Testis (tissue), 3 donors: ENCODE results near the gene PSMB7. TPM values are rescaled to one million over a fixed set of nuclear protein-coding genes. Genes with fewer than 3 reads are reported as not detected.

Experiments used
- DNase-seq: peaks from one replicate; pipeline ENCODE4 v3.0.0-alpha.2; 2019
- H3K27ac ChIP-seq, 2 donors: fragments of 200-600 bp; sonication (generic); one replicate each; pipeline ENCODE4 v1.5.1; 2019
- H3K27me3 ChIP-seq: fragments of 200-600 bp; sonication (generic); one replicate; pipeline ENCODE4 v1.5.1; 2019
- H3K36me3 ChIP-seq: fragments of 200-600 bp; sonication (generic); one replicate; pipeline ENCODE4 v1.5.1; 2017; ENCODE audit warnings: low read depth; ENCODE audit errors: missing control alignments
- H3K4me1 ChIP-seq: fragments of 200-600 bp; sonication (generic); one replicate; pipeline ENCODE4 v1.5.1; 2019
- H3K4me3 ChIP-seq, 2 donors: fragments of 200-600 bp; sonication (generic); one replicate each; pipeline ENCODE4 v1.5.1; 2017 to 2019
- H3K9me3 ChIP-seq: fragments of 200-600 bp; sonication (generic); one replicate; pipeline ENCODE4 v1.5.1; 2017
- CTCF ChIP-seq, 3 experiments: fragments of 450-650 bp in 2 of 3; fragments of 200-600 bp in 1 of 3; sonication (generic) in 1 of 3; IDR thresholded peaks; one replicate each; pipeline ENCODE4 v1.5.1; 2016 to 2019; ENCODE audit warnings: antibody characterized with exemption in 3 of 3, mild to moderate bottlenecking in 2 of 3, moderate library complexity in 1 of 3
- POLR2A ChIP-seq: fragments of 450-650 bp; IDR thresholded peaks from one replicate; pipeline ENCODE4 v1.6.1; 2017; ENCODE audit warnings: antibody characterized with exemption, mild to moderate bottlenecking, moderate library complexity
- WGBS, 2 donors: methylation state at CpG; one replicate each; pipeline ENCODE4 v1.1.5; 2018; 5-methylcytosine and 5-hydroxymethylcytosine counted together
- intact Hi-C: fragments of 100-400 bp; cut with DNase I; formaldehyde crosslinking; loops from one replicate; pipeline ENCODE4 v1.15.1; 2023; ENCODE audit warnings: low total_unique reads
- polyA plus RNA-seq: library from polyadenylated mRNA; stranded (reverse); fragments of 350-450 nt; fragmentation: Illumina TruSeq; extraction: RNeasy Lipid Tissue Mini Kit (QIAGEN cat#74804); gene quantifications from one replicate; pipeline ENCODE4 v1.2.3, GENCODE V29; 2014; ENCODE audit warnings: low read depth, low replicate concordance; ENCODE audit not compliant: insufficient read depth
- total RNA-seq, 2 donors: library from RNA; depleted of rRNA; stranded (reverse); fragments of >200 nt; gene quantifications; one replicate each; pipeline ENCODE4 v1.2.3, GENCODE V29; 2016

Gene PSMB7
- total and polyA plus RNA-seq, 3 donors from 2014 or later = 156 to 310 (median 188) TPM

DNA sequence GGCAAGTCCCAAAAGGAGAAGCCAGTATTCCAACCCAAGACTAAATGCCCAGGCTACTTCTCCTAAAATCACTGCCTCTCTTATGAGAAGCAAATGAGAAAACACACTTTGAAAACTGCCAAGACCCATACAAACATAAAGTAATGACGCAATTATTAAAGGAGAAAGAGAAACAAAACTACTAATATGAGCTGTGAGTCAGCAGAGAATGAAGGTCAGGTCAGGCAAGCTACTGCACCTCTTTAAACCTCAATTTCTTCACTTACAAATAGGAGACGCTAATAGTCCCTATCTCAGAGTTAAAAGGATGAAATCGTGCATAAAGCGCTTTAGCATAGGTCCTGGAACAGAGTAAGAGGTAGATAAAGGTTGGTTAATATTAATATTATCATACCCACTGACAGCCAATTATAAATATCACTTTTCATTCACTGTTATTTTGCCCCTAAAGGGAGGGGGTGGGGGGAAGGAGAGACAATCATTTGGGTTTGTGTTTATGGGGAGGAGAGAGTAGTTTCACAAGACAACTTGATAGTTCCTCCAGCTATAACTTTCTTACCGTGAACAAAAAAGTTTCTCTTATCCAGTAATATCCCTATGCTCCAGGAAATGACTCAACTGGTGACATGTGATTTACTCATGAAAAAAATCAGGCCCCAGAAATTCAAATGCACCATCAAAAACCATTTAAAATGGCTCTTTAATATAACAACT is 3.6 kb downstream of the PSMB7 start:
- H3K27ac ChIP-seq = no peak overlapping the region
- no peaks in the 10 kb centered on the region for H3K9me3 ChIP-seq
- no peaks in the 10 kb centered on the region for H3K36me3 ChIP-seq
- TF ChIP-seq POLR2A = no peak
- no peak for TF ChIP-seq CTCF (IDR thresholded peaks at IDR 0.05)
- no peaks in the 10 kb centered on the region for H3K27me3 ChIP-seq
- peaks cover 8% of the 10 kb centered on the region for H3K4me1 ChIP-seq
- intact Hi-C loops = no loop called here
- 79 to 86% methylated on average over 5 of the region's 5 CpGs for WGBS, 2 donors
- DNase-seq = no peak
- H3K4me3 ChIP-seq = no peak overlapping the region

GRCh38 chr9:124410321-124410913 is 4.8 kb downstream of the PSMB7 start:
- TF ChIP-seq POLR2A (no peak), CTCF (IDR thresholded peaks at IDR 0.05) (peak in 1 of 3 experiments; percentile 39)
- no peak overlapping the region for H3K27ac ChIP-seq
- intact Hi-C loops = no loop called here
- H3K9me3 ChIP-seq = no peaks in the 10 kb centered on the region
- WGBS, 2 donors = 67 to 71% methylated on average over 3 of the region's 3 CpGs
- no peaks in the 10 kb centered on the region for H3K36me3 ChIP-seq
- H3K4me1 ChIP-seq = peaks cover 8% of the 10 kb centered on the region
- DNase-seq = no peak
- no peaks in the 10 kb centered on the region for H3K27me3 ChIP-seq
- no peak overlapping the region for H3K4me3 ChIP-seq

GRCh38 chr9:124409410-124409809 is 5.8 kb downstream of the PSMB7 start:
- peaks cover 2% of the 10 kb centered on the region for H3K4me1 ChIP-seq
- TF ChIP-seq POLR2A (no peak), CTCF (IDR thresholded peaks at IDR 0.05) (no peak)
- no peak for DNase-seq
- no peaks in the 10 kb centered on the region for H3K9me3 ChIP-seq
- H3K36me3 ChIP-seq = no peaks in the 10 kb centered on the region
- WGBS, 2 donors = 65 to 85% methylated on average over 3 of the region's 3 CpGs
- H3K4me3 ChIP-seq = no peak overlapping the region
- intact Hi-C loops = no loop called here
- no peak overlapping the region for H3K27ac ChIP-seq
- no peaks in the 10 kb centered on the region for H3K27me3 ChIP-seq

DNA sequence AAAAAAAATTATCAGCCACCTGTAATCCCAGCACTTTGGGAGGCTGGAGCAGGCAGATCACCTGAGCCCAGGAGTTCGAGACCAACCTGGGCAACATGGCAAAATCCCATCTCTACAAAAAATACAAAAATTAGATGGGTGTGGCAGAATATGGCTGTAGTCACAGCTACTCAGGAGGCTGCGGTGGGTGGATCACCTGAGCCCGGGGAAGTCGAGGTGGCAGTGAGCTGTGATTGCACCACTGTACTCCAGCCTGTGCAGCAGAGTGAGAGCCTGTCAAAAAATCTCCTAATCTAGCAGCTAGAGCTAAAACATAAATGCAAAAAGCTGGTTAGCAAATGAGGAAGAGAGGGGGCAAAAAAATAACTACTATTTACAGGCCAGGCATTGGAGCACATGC is 12.0 kb downstream of the PSMB7 start:
- WGBS, 2 donors = 93 to 96% methylated on average over 4 of the region's 4 CpGs
- DNase-seq = no peak
- H3K36me3 ChIP-seq = no peaks in the 10 kb centered on the region

More for the DNA sequence above, 12.0 kb downstream of the PSMB7 start:
- Histone ChIP-seq H3K4me3 (no peak overlapping the region), H3K4me1 (peaks cover 10% of the 10 kb centered on the region), H3K27ac (no peak overlapping the region), H3K9me3 (no peaks in the 10 kb centered on the region), H3K27me3 (no peaks in the 10 kb centered on the region)
- no peak for TF ChIP-seq CTCF (IDR thresholded peaks at IDR 0.05)
- TF ChIP-seq POLR2A = no peak
- intact Hi-C loops = no loop called here
